HepG2 (cell line): ENCODE results near the gene PFN4. TPM values are rescaled to one million over a fixed set of nuclear protein-coding genes. Genes with fewer than 3 reads are reported as not detected.

Experiments used
- ATAC-seq: fragments of 200-7000 bp; cut with Tn5 transposase; 3 replicates; pipeline ENCODE4 v1.9.1; 2020; ENCODE audit warnings: mild to moderate bottlenecking, moderate library complexity
- BruUV-seq: library from RNA; stranded (reverse); fragments of 400-500 nt; replicated peaks from 2 replicates; lab custom pipeline; 2021; lab: Mats Ljungman, UMichigan
- CTCF ChIA-PET: fragments of 300-600 bp; formaldehyde crosslinking; extraction: SDS; loops from one replicate; lab custom pipeline; 2021; ENCODE audit warnings: low total read pairs, inconsistent platforms, low intra/inter-chr PET ratio; lab: Yijun Ruan, JAX
- POLR2A ChIA-PET: fragments of 350-600 bp; sonication (Branson Sonifier 250); formaldehyde crosslinking; loops from one replicate; lab custom pipeline; 2020; ENCODE audit warnings: antibody characterized with exemption, inconsistent platforms; lab: Yijun Ruan, JAX
- DNase-seq: peaks from one replicate; pipeline ENCODE4 v3.0.0-alpha.2; 2015; ENCODE audit warnings: low spot score
- FAIRE-seq: peaks from 3 replicates; lab custom pipeline; 2011; peaks lifted over from hg19 to GRCh38; lab: Jason Lieb, UNC
- H2AFZ ChIP-seq: one replicate; pipeline ENCODE4 v1.6.1; 2011; ENCODE audit warnings: low read length, inconsistent platforms
- H3K27ac ChIP-seq: fragments of 300-600 bp; 3 replicates; pipeline ENCODE4 v1.8.0; 2011; ENCODE audit warnings: mixed run types, mild to moderate bottlenecking, mixed read lengths, low read length, inconsistent platforms; ENCODE audit not compliant: insufficient read depth; ENCODE audit errors: extremely low read length
- H3K27me3 ChIP-seq, 2 experiments: fragments of 200-600 bp in 1 of 2; 2 replicates in 1 of 2; 3 replicates in 1 of 2; pipeline versions ENCODE4 v1.6.0 to v1.8.0; 2011; ENCODE audit warnings: low read length in 2 of 2, mild to moderate bottlenecking in 2 of 2, moderate library complexity in 2 of 2, inconsistent platforms in 1 of 2; ENCODE audit not compliant: insufficient read depth in 2 of 2, control insufficient read depth in 1 of 2
- H3K36me3 ChIP-seq, 2 experiments: fragments of 200-600 bp in 1 of 2; replicated peaks in 1 of 2; 2 replicates in 1 of 2; 3 replicates in 1 of 2; pipeline versions ENCODE4 v1.5.1 to v1.8.0; 2011; ENCODE audit warnings: low read length in 2 of 2, inconsistent platforms in 1 of 2; ENCODE audit not compliant: insufficient read depth in 2 of 2, control insufficient read depth in 1 of 2
- H3K4me1 ChIP-seq: 2 replicates; pipeline ENCODE4 v1.5.1; 2012; ENCODE audit warnings: low read length, inconsistent platforms; ENCODE audit not compliant: insufficient read depth
- H3K4me2 ChIP-seq: 2 replicates; pipeline ENCODE4 v1.6.0; 2011; ENCODE audit warnings: low read depth, low read length, inconsistent platforms
- H3K4me3 ChIP-seq, 3 experiments: fragments of 200-600 bp in 1 of 3; sonication (generic), shearing (Covaris generic) in 1 of 3; replicated peaks in 1 of 3; 2 replicates each; pipeline ENCODE4 v1.5.1; 2011 to 2016; ENCODE audit warnings: low read length in 3 of 3, inconsistent platforms in 2 of 3, low read depth in 2 of 3, mild to moderate bottlenecking in 2 of 3, control low read depth in 1 of 3, mixed read lengths in 1 of 3; ENCODE audit not compliant: insufficient read depth in 1 of 3
- H3K79me2 ChIP-seq: one replicate; pipeline ENCODE4 v1.6.1; 2011; ENCODE audit warnings: low read length, inconsistent platforms; ENCODE audit not compliant: insufficient read depth
- H3K9ac ChIP-seq: 2 replicates; pipeline ENCODE4 v1.6.0; 2011; ENCODE audit warnings: mild to moderate bottlenecking, low read depth, low read length, inconsistent platforms; ENCODE audit not compliant: insufficient read depth
- H3K9me3 ChIP-seq: 2 replicates; pipeline ENCODE4 v1.5.1; 2012; ENCODE audit warnings: mild to moderate bottlenecking, low read length
- H4K20me1 ChIP-seq: 2 replicates; pipeline ENCODE4 v1.6.0; 2011; ENCODE audit warnings: inconsistent platforms, mild to moderate bottlenecking, low read length, moderate library complexity; ENCODE audit not compliant: insufficient read depth
- FOXA1 ChIP-seq, 2 experiments: fragments of 450-650 bp in 1 of 2; sonication (generic) in 1 of 2; formaldehyde crosslinking in 1 of 2; IDR thresholded peaks; 2 replicates each; pipeline versions ENCODE4 v1.4.0 to v1.6.1; 2016 to 2020; ENCODE audit warnings: missing genetic modification reagents in 1 of 2
- HNRNPK ChIP-seq: fragments of 200-400 bp; formaldehyde crosslinking; IDR thresholded peaks from 2 replicates; pipeline ENCODE4 v1.6.1; 2018; ENCODE audit warnings: low read length, low read depth, moderate library complexity, mild to moderate bottlenecking; ENCODE audit not compliant: poor library complexity, severe bottlenecking
- MED8 ChIP-seq: sonication (generic); formaldehyde crosslinking; IDR thresholded peaks from 2 replicates; pipeline ENCODE4 v1.8.1; 2023; ENCODE audit warnings: mild to moderate bottlenecking, missing genetic modification reagents; ENCODE audit not compliant: insufficient replicate concordance
- NFYB ChIP-seq: sonication (generic); formaldehyde crosslinking; IDR thresholded peaks from 2 replicates; pipeline ENCODE4 v1.4.0; 2020; ENCODE audit warnings: missing genetic modification reagents
- RAD51 ChIP-seq: fragments of 450-650 bp; IDR thresholded peaks from 2 replicates; pipeline ENCODE4 v1.6.1; 2016; ENCODE audit warnings: borderline replicate concordance
- RFX1 ChIP-seq: fragments of 450-650 bp; IDR thresholded peaks from 2 replicates; pipeline ENCODE4 v1.6.1; 2017
- SOX6 ChIP-seq, 2 experiments: fragments of 450-650 bp in 1 of 2; sonication (generic) in 1 of 2; formaldehyde crosslinking in 1 of 2; IDR thresholded peaks; 2 replicates each; pipeline versions ENCODE4 v1.4.0 to v1.6.1; 2017 to 2020; ENCODE audit warnings: antibody characterized with exemption in 1 of 2, mild to moderate bottlenecking in 1 of 2, missing genetic modification reagents in 1 of 2
- ZBTB7B ChIP-seq: sonication (generic); formaldehyde crosslinking; IDR thresholded peaks from 2 replicates; pipeline ENCODE4 v1.4.0; 2020; ENCODE audit warnings: missing genetic modification reagents
- ZNF333 ChIP-seq: sonication (generic); formaldehyde crosslinking; IDR thresholded peaks from 2 replicates; pipeline ENCODE4 v1.4.0; 2020; ENCODE audit warnings: mild to moderate bottlenecking, missing genetic modification reagents, borderline replicate concordance
- ZNF383 ChIP-seq: sonication (generic); formaldehyde crosslinking; IDR thresholded peaks from 2 replicates; pipeline ENCODE4 v1.4.0; 2020; ENCODE audit warnings: missing genetic modification reagents, mild to moderate bottlenecking, borderline replicate concordance
- WGBS: methylation state at CpG from one replicate; pipeline ENCODE4 v1.1.6; 2017; ENCODE audit warnings: low lambda C conversion rate; 5-methylcytosine and 5-hydroxymethylcytosine counted together
- in situ Hi-C: cut with HindIII; loops from 2 replicates; pipeline ENCODE4 v1.10.0; 2017; ENCODE audit warnings: low pct_unique_long_range_greater_than_20kb; ENCODE audit not compliant: extremely low pct_ligation_motif_present
- intact Hi-C: fragments of 100-400 bp; cut with micrococcal nuclease; formaldehyde crosslinking; loops from one replicate; pipeline ENCODE4 v1.10.0; 2022; ENCODE audit not compliant: unreplicated experiment
- polyA plus RNA-seq, 8 experiments: library from polyadenylated mRNA; depleted of rRNA in 3 of 8; stranded (reverse) in 7 of 8; unstranded in 1 of 8; fragments of >200 nt; fragmentation: Illumina TruSeq in 4 of 8; extraction: Trizol in 4 of 8; gene quantifications; 2 replicates each; pipeline versions ENCODE4 v1.2.1 to v1.2.3, GENCODE V29; 2011 to 2016; ENCODE audit warnings: low read depth in 4 of 8, missing spikeins in 1 of 8, mixed read lengths in 1 of 8; ENCODE audit not compliant: insufficient read depth in 1 of 8
- total RNA-seq, 5 experiments: library from RNA; depleted of rRNA; stranded (reverse); fragments of >200 nt; fragmentation: Illumina TruSeq; extraction: Trizol; gene quantifications; 2 replicates each; pipeline ENCODE4 v1.2.3, GENCODE V29; 2016; ENCODE audit warnings: low read depth in 1 of 5
- TF ChIP-seq, protein P1 (sequence below): sonication (generic); formaldehyde crosslinking; IDR thresholded peaks from 2 replicates; pipeline ENCODE4 v1.4.0; 2020; ENCODE audit warnings: mild to moderate bottlenecking, missing genetic modification reagents

The PFN4 gene
- total and polyA plus RNA-seq, 2 of the 13 experiments (the other 11 are each of a cell fraction or from before 2014, with no cell fraction given) = 0.12 to 0.20 TPM

DNA sequence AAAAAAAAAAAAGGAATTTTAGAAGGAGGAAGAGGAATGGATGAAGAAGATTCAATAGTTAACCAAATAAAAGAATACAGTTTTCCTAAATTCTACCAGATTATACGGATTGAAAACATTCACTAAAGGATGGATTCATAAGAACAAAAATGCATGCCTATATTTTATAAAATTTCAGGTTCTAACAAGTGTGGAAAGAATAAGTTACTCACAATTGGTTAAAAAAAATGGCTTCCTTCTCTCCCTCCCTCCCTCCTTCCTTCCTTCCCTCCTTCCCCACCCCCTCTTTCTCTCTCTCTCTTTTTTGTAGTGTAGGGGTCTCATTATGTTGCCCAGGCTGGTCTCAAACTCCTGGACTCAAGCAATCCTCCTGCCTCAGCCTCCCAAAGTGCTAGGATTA is 36.9 kb downstream of the PFN4 start:
- TF ChIP-seq RAD51 (no peak), NFYB (CRISPR knock-in tag) (no peak), HNRNPK (peak; percentile 95)
- no peaks in the 10 kb centered on the region for H3K9me3 ChIP-seq
- WGBS = 61% methylated on average over 1 of the region's 1 CpG
- DNase-seq = no peak
- ChIA-PET POLR2A (no interaction called here), CTCF (interaction anchor here (3.5 kb wide), 1 partner anchor 78 kb away, joined by 71 read pairs; no protein-coding TSS in a partner anchor)
- H2AFZ ChIP-seq = no peak overlapping the region
- FAIRE-seq = no peak
- in situ Hi-C loops = loop anchor here (10.0 kb wide), 1 partner anchor 79 kb away; no protein-coding TSS in a partner anchor
- no peak overlapping the region for H3K27ac ChIP-seq
- H3K4me2 ChIP-seq = no peak overlapping the region
- ATAC-seq = no peak
- intact Hi-C loops = no loop called here
- H4K20me1 ChIP-seq = no peaks in the 10 kb centered on the region
- BruUV-seq = no TSS peak
- H3K4me1 ChIP-seq = peaks cover 30% of the 10 kb centered on the region
- no peaks in the 10 kb centered on the region for H3K79me2 ChIP-seq
- no peaks in the 10 kb centered on the region; a peak in 1 of 5 replicates for H3K27me3 ChIP-seq
- H3K9ac ChIP-seq = no peak overlapping the region
- peaks cover 2 to 9% of the 10 kb centered on the region in 2 experiments; a peak in 2 of 5 replicates for H3K36me3 ChIP-seq
- no peak overlapping the region for H3K4me3 ChIP-seq

DNA sequence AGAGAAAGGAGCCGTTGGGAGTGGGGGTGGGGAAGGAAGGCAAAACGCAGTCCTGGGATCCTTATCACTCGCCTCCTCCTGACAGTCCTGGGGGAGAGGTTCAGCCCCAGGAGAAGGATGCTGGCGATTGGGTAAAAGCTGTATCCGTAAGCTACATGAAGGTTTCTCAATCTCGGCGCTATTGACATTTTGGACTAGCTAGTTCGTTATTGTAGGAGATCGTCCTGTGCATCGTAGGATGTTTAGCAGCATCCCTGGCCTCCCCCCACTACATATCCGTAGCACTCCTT is 38.0 kb downstream of the PFN4 start:
- ATAC-seq (no peak), FAIRE-seq (no peak)
- WGBS = 3% methylated on average over 11 of the region's 11 CpGs

More for the DNA sequence above, 38.0 kb downstream of the PFN4 start:
- H4K20me1 ChIP-seq = no peaks in the 10 kb centered on the region
- in situ Hi-C loops = loop anchor here (10.0 kb wide), 1 partner anchor 80 kb away; no protein-coding TSS in a partner anchor
- H3K9ac ChIP-seq = peak overlapping the region; percentile 79
- ChIA-PET POLR2A (interaction anchor here (0.6 to 3.4 kb wide), 17 partner anchors 9 to 159 kb away, joined by 3 to 99 read pairs (median 22); partner anchors contain the start of genes ATAD2B, FAM228B, PFN4 and SF3B6), CTCF (interaction anchor here (0.7 to 3.5 kb wide), 4 partner anchors 27 to 158 kb away, joined by 3 to 71 read pairs (median 14); partner anchors contain the start of gene ATAD2B)
- H3K9me3 ChIP-seq = no peaks in the 10 kb centered on the region
- BruUV-seq = no TSS peak
- TF ChIP-seq ZNF333 (CRISPR knock-in tag) (0 out of 2 replicates have a peak, but pooled peaks have one; percentile 19), ZNF383 (CRISPR knock-in tag) (no peak), MED8 (peak; percentile 2), ZBTB7B (CRISPR knock-in tag) (0 out of 2 replicates have a peak, but pooled peaks have one; percentile 2), SOX6 (IDR thresholded peaks at IDR 0.05) (no peak), SOX6 (CRISPR knock-in tag; IDR thresholded peaks at IDR 0.05) (no peak), FOXA1 (IDR thresholded peaks at IDR 0.05) (no peak), FOXA1 (CRISPR knock-in tag; IDR thresholded peaks at IDR 0.05) (peak; percentile 45), RFX1 (no peak)
- TF ChIP-seq, protein P1, sequence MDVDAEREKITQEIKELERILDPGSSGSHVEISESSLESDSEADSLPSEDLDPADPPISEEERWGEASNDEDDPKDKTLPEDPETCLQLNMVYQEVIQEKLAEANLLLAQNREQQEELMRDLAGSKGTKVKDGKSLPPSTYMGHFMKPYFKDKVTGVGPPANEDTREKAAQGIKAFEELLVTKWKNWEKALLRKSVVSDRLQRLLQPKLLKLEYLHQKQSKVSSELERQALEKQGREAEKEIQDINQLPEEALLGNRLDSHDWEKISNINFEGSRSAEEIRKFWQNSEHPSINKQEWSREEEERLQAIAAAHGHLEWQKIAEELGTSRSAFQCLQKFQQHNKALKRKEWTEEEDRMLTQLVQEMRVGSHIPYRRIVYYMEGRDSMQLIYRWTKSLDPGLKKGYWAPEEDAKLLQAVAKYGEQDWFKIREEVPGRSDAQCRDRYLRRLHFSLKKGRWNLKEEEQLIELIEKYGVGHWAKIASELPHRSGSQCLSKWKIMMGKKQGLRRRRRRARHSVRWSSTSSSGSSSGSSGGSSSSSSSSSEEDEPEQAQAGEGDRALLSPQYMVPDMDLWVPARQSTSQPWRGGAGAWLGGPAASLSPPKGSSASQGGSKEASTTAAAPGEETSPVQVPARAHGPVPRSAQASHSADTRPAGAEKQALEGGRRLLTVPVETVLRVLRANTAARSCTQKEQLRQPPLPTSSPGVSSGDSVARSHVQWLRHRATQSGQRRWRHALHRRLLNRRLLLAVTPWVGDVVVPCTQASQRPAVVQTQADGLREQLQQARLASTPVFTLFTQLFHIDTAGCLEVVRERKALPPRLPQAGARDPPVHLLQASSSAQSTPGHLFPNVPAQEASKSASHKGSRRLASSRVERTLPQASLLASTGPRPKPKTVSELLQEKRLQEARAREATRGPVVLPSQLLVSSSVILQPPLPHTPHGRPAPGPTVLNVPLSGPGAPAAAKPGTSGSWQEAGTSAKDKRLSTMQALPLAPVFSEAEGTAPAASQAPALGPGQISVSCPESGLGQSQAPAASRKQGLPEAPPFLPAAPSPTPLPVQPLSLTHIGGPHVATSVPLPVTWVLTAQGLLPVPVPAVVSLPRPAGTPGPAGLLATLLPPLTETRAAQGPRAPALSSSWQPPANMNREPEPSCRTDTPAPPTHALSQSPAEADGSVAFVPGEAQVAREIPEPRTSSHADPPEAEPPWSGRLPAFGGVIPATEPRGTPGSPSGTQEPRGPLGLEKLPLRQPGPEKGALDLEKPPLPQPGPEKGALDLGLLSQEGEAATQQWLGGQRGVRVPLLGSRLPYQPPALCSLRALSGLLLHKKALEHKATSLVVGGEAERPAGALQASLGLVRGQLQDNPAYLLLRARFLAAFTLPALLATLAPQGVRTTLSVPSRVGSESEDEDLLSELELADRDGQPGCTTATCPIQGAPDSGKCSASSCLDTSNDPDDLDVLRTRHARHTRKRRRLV = no peak
- no peaks in the 10 kb centered on the region for H3K79me2 ChIP-seq
- H3K27me3 ChIP-seq = no peaks in the 10 kb centered on the region; a peak in 1 of 5 replicates
- peak; percentile 17 for DNase-seq
- H2AFZ ChIP-seq = peak overlapping the region; percentile 88
- intact Hi-C loops = no loop called here
- peak overlapping the region; percentile 89 for H3K27ac ChIP-seq
- H3K36me3 ChIP-seq = peaks cover 3 to 9% of the 10 kb centered on the region in 2 experiments; a peak in 3 of 5 replicates
- H3K4me2 ChIP-seq = peak overlapping the region; percentile 91
- H3K4me3 ChIP-seq = peak overlapping the region; percentile 67 to 84 (median 74)
- H3K4me1 ChIP-seq = peaks cover 30% of the 10 kb centered on the region
